Activated CD8-positive, alpha-beta memory T cell treated with anti-CD3 and anti-CD28 coated beads, Interleukin-2, amount 50 U/mL, for 4 hours (primary cell): Measurements from ENCODE around the gene MROH2A.
A peak's percentile ranks its signal among the peaks of the same experiment; 100 is the strongest.

Experiments
- DNase-seq: peaks from one replicate; pipeline ENCODE4 v3.0.0-alpha.2; 2020

Gene MROH2A

GRCh38 chr2:233838251-233838650 lies 60.1 kb downstream of the MROH2A start:
- no peak for DNase-seq

GRCh38 chr2:233838726-233839446 lies 60.8 kb downstream of the MROH2A start:
- no peak for DNase-seq

- DNase-seq: no peak
These were observed 61.3 kb downstream of the MROH2A start for GRCh38 chr2:233839447-233839820.

- no peak for DNase-seq
These were observed 62.4 kb downstream of the MROH2A start for GRCh38 chr2:233840520-233840919.

GRCh38 chr2:233841183-233841582 lies 63.1 kb downstream of the MROH2A start:
- no peak for DNase-seq

- no peak for DNase-seq
These were observed 66.1 kb downstream of the MROH2A start for GRCh38 chr2:233844064-233844807.

- DNase-seq: no peak
These were observed 66.7 kb downstream of the MROH2A start for GRCh38 chr2:233844836-233845235.

GRCh38 chr2:233845301-233846060 lies 67.4 kb downstream of the MROH2A start:
- DNase-seq: no peak

- DNase-seq: no peak
These were observed 68.5 kb downstream of the MROH2A start for GRCh38 chr2:233846387-233847247.

GRCh38 chr2:233847248-233847898 lies 69.2 kb downstream of the MROH2A start:
- DNase-seq: no peak

- DNase-seq: no peak
These were observed 70.1 kb downstream of the MROH2A start for GRCh38 chr2:233848276-233848675.

GRCh38 chr2:233849607-233850271 lies 71.6 kb downstream of the MROH2A start:
- DNase-seq: no peak

- DNase-seq: no peak
These were observed 72.6 kb downstream of the MROH2A start for GRCh38 chr2:233850745-233851144.

GRCh38 chr2:233851169-233851568 lies 73.0 kb downstream of the MROH2A start:
- DNase-seq: no peak

- no peak for DNase-seq
These were observed 73.9 kb downstream of the MROH2A start for GRCh38 chr2:233852056-233852455.

- DNase-seq: no peak
These were observed 75.2 kb downstream of the MROH2A start for GRCh38 chr2:233853353-233853752.

GRCh38 chr2:233853883-233854240 lies 75.7 kb downstream of the MROH2A start:
- no peak for DNase-seq

- DNase-seq: peak; percentile 79
These were observed 76.3 kb downstream of the MROH2A start, which contains the start of gene HJURP for GRCh38 chr2:233854241-233854981. TSS of gene HJURP (minus strand) at chr2:233854535. CDS start at chr2:233854500, 35 bp downstream.

- DNase-seq: no peak
These were observed 77.2 kb downstream of the MROH2A start for GRCh38 chr2:233855345-233855744.

- DNase-seq: no peak
These were observed 78.1 kb downstream of the MROH2A start for GRCh38 chr2:233856184-233856583.
